Muscle layer of duodenum (tissue), 2 donors: ENCODE measurements around the gene CD3G.
A peak's percentile ranks its signal among the peaks of the same experiment; 100 is the strongest.
"Not testable (repeated sequence)": the region's sequence is repeated elsewhere in the genome, so short reads cannot be mapped to it uniquely, and the experiment has no call there.

Experiments used
- H3K27ac ChIP-seq: one replicate; pipeline ENCODE4 v1.7.0; 2013; ENCODE audit warnings: mild to moderate bottlenecking, low read length
- H3K27me3 ChIP-seq: one replicate; pipeline ENCODE4 v1.7.0; 2013; ENCODE audit warnings: low read depth, mild to moderate bottlenecking, control low read depth, low read length
- H3K36me3 ChIP-seq, 2 donors: one replicate each; pipeline ENCODE4 v1.7.0; 2013; ENCODE audit warnings: low read length in 2 of 2, control low read depth in 1 of 2, mild to moderate bottlenecking in 1 of 2; ENCODE audit not compliant: insufficient read depth in 2 of 2, control insufficient read depth in 1 of 2
- H3K4me1 ChIP-seq, 2 donors: one replicate each; pipeline ENCODE4 v1.7.0; 2013; ENCODE audit warnings: low read length in 2 of 2, mild to moderate bottlenecking in 2 of 2, control low read depth in 1 of 2, moderate library complexity in 1 of 2; ENCODE audit not compliant: insufficient read depth in 2 of 2, control insufficient read depth in 1 of 2
- H3K4me3 ChIP-seq, 2 donors: one replicate each; pipeline ENCODE4 v1.7.0; 2013; ENCODE audit warnings: low read length in 2 of 2, low read depth in 1 of 2, mild to moderate bottlenecking in 1 of 2
- H3K9me3 ChIP-seq, 2 donors: one replicate each; pipeline ENCODE4 v1.7.0; 2013; ENCODE audit warnings: low read length in 2 of 2, control low read depth in 1 of 2, mild to moderate bottlenecking in 1 of 2; ENCODE audit not compliant: control insufficient read depth in 1 of 2
- donor health status: healthy.

The CD3G gene

DNA sequence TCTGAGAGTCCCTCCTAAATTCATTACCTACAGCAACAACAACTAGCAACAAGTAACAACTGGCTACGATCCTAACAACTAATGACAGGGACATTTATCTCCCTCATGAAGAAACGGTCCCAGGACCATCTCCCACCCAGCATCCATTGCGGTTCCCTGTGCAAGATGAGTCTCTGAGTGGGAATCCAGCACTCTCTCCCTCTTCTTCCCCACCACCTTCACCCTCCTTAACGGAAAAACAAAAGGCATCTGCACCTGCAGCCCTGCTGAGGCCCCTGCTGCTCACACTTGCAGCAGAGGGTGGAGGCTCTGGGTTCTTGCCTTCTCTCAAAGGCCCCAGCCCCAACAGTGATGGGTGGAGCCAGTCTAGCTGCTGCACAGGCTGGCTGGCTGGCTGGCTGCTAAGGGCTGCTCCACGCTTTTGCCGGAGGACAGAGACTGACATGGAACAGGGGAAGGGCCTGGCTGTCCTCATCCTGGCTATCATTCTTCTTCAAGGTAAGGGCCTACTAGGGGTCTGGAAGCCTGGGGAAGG is at the start of gene CD3G:
Gene CD3G, plus strand, starts transcription at position 364 of the 535 bp plus-strand sequence. Its CDS starts 80 bp downstream, at position 444.
- H3K27me3 ChIP-seq = peaks cover 4% of the 10 kb centered on the region
- H3K9me3 ChIP-seq = no peaks in the 10 kb centered on the region
- no peaks in the 10 kb centered on the region for H3K36me3 ChIP-seq
- no peaks in the 10 kb centered on the region for H3K4me1 ChIP-seq
- no peak within 1 kb of the TSS for H3K4me3 ChIP-seq
- no peak within 1 kb of the TSS for H3K27ac ChIP-seq

GRCh38 chr11:118295199-118295598 is 48.9 kb upstream of the CD3G start:
- H3K27me3 ChIP-seq = no peaks in the 10 kb centered on the region
- H3K4me3 ChIP-seq = no peak overlapping the region
- no peaks in the 10 kb centered on the region for H3K9me3 ChIP-seq
- peaks cover 3% of the 10 kb centered on the region in 2 donors for H3K4me1 ChIP-seq
- no peaks in the 10 kb centered on the region for H3K36me3 ChIP-seq
- H3K27ac ChIP-seq = no peak overlapping the region

DNA sequence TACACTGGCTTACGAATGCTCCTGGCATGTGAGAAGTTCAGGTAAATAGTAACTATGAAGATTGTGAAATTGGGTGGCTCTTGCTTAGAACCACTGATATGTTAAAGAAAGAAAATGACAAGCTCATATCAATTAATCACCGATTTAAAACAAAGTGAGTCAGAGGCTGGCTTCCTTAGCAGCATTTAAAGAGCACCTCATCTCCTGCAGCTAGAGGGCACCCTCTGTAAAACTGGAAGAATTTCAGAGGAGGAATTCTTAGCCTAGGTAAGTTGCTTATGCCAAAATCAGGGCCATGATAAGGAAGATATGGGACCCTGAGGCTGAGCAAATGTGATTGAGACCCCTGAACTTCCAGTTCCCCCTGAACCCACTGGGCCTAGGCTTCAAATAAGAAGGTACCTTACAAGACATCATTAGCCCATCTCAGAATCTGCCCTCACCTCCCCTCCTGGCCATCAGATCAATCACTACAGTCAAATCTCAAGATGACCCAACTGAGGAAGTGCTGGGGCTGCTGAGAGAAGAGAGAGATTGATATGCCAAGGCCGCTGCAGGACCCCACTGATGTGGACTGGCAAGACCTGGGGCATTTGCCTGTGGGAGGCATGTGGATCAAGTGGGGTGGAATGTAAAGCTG is 48.2 kb upstream of the CD3G start:
- no peaks in the 10 kb centered on the region for H3K36me3 ChIP-seq
- no peaks in the 10 kb centered on the region for H3K27me3 ChIP-seq
- no peaks in the 10 kb centered on the region for H3K9me3 ChIP-seq
- no peak overlapping the region for H3K27ac ChIP-seq
- no peak overlapping the region for H3K4me3 ChIP-seq
- H3K4me1 ChIP-seq = peaks cover 0 to under 1% of the 10 kb centered on the region in 2 donors

GRCh38 chr11:118301600-118302195 is 42.4 kb upstream of the CD3G start:
- Histone ChIP-seq H3K27ac (no peak overlapping the region), H3K36me3 (no peaks in the 10 kb centered on the region), H3K4me3 (no peak overlapping the region), H3K9me3 (no peaks in the 10 kb centered on the region), H3K4me1 (no peaks in the 10 kb centered on the region), H3K27me3 (no peaks in the 10 kb centered on the region)

- Histone ChIP-seq H3K27me3 (no peaks in the 10 kb centered on the region), H3K4me3 (no peak overlapping the region), H3K27ac (no peak overlapping the region), H3K36me3 (no peaks in the 10 kb centered on the region), H3K4me1 (no peaks in the 10 kb centered on the region), H3K9me3 (no peaks in the 10 kb centered on the region)
Observed at GRCh38 chr11:118304227-118304567, 39.9 kb upstream of the CD3G start.

DNA sequence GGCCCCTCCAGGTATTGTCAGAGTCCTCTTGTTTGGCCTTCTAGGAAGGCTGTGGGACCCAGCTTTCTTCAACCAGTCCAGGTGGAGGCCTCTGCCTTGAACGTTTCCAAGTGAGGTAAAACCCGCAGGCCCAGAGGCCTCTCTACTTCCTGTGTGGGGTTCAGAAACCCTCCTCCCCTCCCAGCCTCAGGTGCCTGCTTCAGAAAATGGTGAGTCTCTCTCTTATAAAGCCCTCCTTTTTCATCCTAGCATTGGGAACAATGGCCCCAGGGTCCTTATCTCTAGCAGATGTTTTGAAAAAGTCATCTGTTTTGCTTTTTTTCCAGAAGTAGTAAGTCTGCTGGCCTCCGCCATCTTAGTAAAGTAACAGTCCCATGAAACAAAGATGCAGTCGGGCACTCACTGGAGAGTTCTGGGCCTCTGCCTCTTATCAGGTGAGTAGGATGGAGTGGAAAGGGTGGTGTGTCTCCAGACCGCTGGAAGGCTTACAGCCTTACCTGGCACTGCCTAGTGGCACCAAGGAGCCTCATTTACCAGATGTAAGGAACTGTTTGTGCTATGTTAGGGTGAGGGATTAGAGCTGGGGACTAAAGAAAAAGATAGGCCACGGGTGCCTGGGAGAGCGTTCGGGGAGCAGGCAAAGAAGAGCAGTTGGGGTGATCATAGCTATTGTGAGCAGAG is 39.4 kb upstream of the CD3G start, which contains the start of gene CD3E:
Gene CD3E, plus strand, starts transcription at position 163 of the 681 bp plus-strand sequence. Its CDS starts 223 bp downstream, at position 386.
- H3K27me3 ChIP-seq = no peaks in the 10 kb centered on the region
- peak within 1 kb of the TSS; percentile 14 for H3K27ac ChIP-seq
- H3K4me1 ChIP-seq = no peaks in the 10 kb centered on the region
- no peaks in the 10 kb centered on the region for H3K36me3 ChIP-seq
- peak within 1 kb of the TSS in 1 of 2 donors; percentile 19 for H3K4me3 ChIP-seq
- H3K9me3 ChIP-seq = no peaks in the 10 kb centered on the region

DNA sequence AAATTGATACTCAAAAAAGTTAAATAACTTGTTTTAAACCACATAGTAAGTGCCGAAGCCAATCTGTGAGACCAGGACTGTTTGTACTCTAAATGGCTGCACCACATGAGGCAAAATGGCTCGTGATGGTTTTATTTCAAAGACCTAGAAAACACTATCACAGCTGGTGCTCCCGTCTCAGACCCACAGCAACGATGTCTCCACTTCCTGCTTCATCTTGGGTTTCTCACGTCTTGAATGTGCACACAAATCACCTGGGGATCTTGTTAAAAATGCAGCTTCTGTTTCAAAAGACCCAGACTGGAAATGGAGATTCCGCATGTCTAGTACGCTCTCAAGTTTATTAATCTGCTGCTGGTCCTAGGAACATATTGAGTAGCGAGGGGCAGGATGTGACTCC is 38.4 kb upstream of the CD3G start:
- H3K27me3 ChIP-seq = no peaks in the 10 kb centered on the region
- no peaks in the 10 kb centered on the region for H3K9me3 ChIP-seq
- H3K36me3 ChIP-seq = no peaks in the 10 kb centered on the region
- H3K27ac ChIP-seq = no peak overlapping the region
- H3K4me1 ChIP-seq = no peaks in the 10 kb centered on the region
- H3K4me3 ChIP-seq = no peak overlapping the region

- Histone ChIP-seq H3K9me3 (no peaks in the 10 kb centered on the region), H3K27me3 (no peaks in the 10 kb centered on the region), H3K4me3 (no peak overlapping the region), H3K36me3 (no peaks in the 10 kb centered on the region), H3K4me1 (no peaks in the 10 kb centered on the region), H3K27ac (no peak overlapping the region)
Observed at GRCh38 chr11:118306556-118306955, 37.6 kb upstream of the CD3G start.

- H3K27ac ChIP-seq, H3K4me1 ChIP-seq, H3K36me3 ChIP-seq, H3K27me3 ChIP-seq, H3K4me3 ChIP-seq, H3K9me3 ChIP-seq: not testable (repeated sequence)
Observed at GRCh38 chr11:118308995-118309528, 35.1 kb upstream of the CD3G start.

GRCh38 chr11:118310271-118310670 is 33.9 kb upstream of the CD3G start:
- Histone ChIP-seq H3K27ac (no peak overlapping the region), H3K4me3 (no peak overlapping the region), H3K27me3 (no peaks in the 10 kb centered on the region), H3K9me3 (no peaks in the 10 kb centered on the region), H3K4me1 (peaks cover 0 to under 1% of the 10 kb centered on the region in 2 donors), H3K36me3 (no peaks in the 10 kb centered on the region)

DNA sequence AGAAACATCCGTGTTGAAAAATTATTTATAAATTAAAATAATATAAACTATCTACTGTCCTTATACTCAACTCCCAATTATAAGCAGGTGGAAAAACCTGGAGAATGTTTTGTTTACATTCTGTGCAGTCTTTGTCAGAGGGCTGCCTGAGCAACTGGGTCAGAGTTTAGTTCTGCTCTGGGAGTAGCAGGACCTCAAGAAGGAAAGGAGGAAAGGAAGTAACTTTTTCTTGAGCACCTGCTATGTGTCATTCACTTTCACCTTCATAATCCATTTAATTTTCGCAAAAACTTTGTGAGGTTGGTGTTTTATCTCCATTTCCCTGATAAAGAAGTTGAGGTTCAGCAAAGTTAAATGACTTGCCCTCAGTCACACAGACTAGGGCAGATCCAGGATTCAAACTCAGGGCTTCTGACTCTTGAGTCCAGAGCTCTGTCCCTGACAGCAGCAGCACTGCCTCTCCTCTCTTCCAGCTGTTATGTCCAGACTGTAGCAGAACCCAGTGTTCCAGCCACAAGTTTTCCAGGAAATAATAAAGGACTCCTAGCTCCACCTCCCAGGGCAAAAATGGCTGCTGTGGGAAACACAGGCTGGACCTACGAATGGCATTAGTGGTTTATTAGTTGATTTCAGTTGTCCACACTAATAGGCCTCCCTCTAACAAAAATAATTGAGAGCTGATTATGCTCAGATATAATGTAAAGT is 33.2 kb upstream of the CD3G start:
- Histone ChIP-seq H3K9me3 (no peaks in the 10 kb centered on the region), H3K4me3 (no peak overlapping the region), H3K27ac (no peak overlapping the region), H3K36me3 (no peaks in the 10 kb centered on the region), H3K4me1 (peaks cover 6% of the 10 kb centered on the region in 2 donors), H3K27me3 (no peaks in the 10 kb centered on the region)
